HG03442 (cell line): ENCODE data around the gene LARP1B.
"Not testable (repeated sequence)": the region's sequence is repeated elsewhere in the genome, so short reads cannot be mapped to it uniquely, and the experiment has no call there.

ENCODE experiments used
- ATAC-seq: cut with Tn5 transposase; IDR thresholded peaks from one replicate; pipeline ENCODE4 v1.9.1; 2021; ENCODE audit warnings: mild to moderate bottlenecking, moderate library complexity; ENCODE audit not compliant: unreplicated experiment

Gene LARP1B

DNA sequence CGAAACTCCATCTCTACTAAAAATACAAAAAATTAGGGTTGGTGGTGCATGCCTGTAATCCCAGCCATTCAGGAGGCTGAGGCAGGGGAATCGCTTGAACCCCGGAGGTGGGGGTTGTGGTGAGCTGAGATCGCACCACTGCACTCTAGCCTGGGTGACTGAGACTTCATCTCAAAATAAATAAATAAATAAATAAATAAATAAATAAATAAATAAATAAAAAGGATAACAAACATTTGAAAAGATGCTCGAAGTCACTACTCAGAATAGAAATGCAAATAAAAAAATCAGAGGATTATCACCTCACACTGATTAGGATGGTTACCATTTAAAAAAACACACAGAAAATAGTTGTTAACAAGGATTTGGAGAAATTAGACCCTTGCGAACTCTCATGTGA, 73.8 kb downstream of the LARP1B start:
- ATAC-seq: no peak

DNA sequence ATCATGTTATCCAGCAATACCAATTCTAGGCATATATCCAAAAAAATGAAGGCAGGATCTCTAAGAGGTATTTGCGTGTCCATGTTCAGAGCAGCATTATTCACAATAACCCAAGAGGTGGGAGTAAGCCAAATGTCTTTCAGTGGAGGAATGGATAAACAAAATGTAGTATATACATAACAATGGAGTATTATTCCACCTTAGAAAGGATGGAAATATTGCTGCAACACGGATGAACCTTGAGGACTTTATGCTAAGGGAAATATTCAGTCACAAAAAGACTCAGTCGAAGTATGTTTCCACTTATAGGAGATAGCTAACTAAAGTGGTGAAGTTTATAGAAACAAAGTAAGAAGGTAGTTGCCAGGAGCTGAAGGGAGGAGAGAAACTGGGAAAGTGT, 74.3 kb downstream of the LARP1B start:
- ATAC-seq: no peak

DNA sequence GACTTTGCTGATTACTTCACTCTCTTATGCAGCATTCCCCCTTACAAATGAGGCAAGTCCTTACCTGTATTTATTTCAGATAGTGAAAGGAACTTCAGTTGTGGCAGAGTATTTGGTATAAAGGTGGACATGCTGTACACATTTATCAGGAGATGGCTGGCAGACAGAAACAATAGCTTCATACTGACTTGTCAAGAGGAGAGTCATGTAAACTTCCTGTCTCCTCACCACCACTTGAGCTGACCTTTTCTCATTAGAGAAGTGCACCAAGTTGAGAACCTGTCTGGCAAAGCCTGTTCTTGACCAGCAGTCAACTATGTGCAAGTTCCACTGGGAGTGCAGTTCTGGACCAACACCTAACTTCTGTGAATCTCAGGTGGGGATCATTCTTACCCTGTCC, 80.8 kb downstream of the LARP1B start:
- no peak for ATAC-seq

DNA sequence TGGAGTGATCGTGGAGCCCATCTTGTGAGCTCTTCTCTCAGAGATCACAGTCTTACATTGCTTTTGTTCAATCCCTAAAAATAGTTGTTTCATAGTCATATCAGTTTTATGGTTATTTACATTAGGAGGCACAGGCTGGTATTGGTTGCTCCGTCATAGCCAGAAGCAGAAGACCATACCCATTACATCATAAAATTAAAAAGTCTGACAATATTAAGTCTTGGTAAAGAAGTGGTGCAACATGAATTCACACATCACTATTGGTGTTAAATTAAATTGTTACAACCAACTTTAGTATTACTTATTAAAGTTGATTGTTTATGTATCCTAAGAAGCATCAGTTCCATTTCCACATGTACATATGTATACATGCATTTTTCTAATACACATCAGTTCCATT, 84.6 kb downstream of the LARP1B start:
- ATAC-seq: no peak

DNA sequence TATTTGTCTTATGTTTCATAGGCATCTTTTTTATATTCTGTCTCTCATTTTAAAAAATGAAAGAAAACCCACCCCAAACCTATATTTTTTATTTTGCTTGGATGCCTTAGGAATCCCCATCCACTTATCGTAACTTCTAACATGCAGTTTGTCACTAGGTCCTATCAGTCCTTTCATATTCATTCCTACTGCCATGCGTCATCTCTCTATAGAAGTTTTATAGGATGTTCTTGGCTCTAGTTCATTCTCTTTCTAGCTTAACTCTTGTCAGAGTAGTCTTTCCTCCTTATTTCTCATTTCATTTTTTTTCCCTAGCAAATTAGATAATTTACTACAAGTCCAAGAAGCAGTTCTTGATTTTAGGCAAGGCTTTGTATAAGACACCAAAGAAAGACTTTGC, 92.7 kb downstream of the LARP1B start:
- no peak for ATAC-seq

DNA sequence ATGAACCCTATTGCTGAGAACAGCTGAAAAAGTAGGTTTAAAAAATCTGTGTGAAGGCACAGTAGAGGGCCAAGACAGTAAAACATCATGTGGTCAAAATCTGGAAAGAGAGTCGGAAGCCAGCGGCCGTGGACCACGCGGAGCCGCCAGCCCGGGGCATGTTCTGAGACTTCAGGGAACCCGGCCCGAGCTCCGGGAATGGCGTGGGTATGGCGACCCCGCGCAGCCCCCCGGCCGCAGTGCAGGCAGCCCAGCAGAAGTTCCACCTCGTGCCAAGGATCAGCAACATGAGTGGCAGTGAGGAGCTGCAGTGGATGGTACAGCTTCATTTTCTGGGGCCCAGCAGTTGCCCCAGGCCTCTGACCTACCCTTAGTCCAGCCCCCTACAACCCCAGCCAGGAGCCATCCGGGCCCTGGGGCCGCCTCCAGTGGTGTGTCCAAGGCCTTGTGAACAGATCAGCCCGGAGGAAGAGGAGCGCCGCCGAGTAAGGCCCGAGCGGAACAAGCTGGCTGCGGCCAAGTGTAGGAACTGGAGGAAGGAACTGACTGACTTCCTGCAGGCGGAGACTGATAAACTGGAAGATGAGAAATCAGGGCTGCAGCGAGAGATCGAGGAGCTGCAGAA, 94.2 kb downstream of the LARP1B start:
- no peak for ATAC-seq

DNA sequence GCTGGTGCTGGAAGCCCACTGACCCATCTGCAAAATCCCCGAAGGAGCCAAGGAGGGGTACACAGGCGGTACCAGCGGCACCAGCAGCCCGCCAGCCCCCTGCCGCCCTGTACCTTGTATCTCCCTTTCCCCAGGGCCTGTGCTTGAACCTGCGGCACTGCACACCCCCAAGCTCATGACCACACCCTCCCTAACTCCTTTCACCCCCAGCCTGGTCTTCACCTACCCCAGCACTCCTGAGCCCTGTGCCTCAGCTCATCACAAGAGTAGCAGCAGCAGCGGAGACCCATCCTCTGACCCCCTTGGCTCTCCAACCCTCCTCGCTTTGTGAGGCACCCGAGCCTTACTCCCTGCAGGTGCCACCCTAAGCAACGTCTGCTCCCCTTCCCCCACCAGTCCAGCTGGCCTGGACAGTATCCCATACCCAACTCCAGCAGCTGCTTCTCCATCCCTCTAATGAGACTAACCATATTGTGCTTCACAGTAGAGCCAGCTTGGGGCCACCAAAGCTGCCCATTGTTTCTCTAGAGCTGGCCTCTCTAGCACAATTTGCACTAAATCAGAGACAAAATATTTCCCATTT, 94.9 kb downstream of the LARP1B start:
- no peak for ATAC-seq

DNA sequence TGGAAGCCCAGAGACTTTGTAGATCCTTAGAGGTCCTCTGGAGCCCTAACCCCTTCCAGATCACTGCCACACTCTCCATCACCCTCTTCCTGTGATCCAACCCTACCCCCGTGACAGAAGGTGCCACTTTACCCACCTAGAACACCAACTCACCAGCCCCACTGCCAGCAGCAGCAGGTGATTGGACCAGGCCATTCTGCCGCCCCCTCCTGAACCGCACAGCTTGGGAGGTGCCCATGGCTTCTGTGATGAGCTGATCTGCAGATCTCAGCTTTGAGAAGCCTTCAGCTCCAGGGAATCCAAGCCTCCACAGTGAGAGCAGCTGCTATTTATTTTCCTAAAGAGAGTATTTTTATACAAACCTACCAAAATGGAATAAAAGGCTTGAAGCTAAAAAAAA, 95.4 kb downstream of the LARP1B start:
- ATAC-seq: not testable (repeated sequence)

DNA sequence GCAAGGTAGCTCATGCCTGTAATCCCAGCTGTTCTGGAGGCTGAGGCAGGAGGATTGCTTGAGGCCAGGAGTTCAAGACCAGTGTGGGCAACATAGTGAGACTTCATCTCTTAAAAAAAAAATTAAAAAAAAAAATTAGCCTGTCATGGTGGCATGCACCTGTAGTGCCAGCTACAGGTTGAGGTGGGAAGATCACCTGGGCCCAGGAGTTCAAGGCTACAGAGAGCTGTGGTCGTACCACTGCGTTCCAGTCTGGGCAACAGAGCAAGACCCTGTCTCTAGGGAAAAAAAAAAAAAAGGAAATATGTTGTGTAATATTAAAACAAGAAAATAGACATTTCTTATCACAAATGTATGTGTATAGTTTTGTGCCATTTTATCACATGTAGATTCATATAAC, 97.8 kb downstream of the LARP1B start:
- no peak for ATAC-seq

DNA sequence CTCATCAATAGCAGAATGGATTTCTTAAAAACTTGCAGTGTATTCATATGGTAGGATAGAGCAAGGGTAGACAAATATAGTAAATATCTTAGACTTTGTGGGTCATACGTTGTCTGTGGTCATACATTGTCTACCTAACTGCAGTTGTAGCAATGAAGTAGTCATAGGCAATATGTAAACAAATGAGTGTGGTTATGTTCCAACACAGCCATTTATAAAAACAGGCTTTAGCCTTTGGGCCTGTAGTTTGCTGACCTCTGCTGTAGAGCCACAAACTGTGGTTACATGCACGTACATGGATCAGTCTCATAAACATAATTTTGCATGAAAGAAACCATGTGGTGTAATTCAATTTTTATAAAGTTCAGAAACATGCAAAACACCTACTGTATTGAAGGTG, 98.9 kb downstream of the LARP1B start:
- ATAC-seq: no peak

DNA sequence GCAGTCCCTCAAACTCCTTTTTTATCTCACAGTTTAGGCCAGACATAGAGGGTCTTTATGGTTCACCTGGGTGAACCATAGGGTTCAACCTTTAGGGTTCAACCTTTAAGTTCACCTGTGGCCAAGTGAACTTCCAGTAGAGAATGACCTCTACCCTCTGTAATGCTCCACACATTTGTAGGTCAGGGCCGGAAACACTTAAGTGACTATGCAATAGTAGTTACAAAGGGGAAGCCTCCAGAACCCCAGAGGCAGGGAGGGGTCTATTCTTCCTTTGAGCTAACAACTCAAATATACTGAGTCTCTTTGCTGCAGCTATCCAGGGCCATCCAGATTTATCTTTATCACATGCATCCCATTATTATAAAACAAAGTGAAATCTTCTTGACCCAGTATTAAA, 100.0 kb downstream of the LARP1B start:
- no peak for ATAC-seq

DNA sequence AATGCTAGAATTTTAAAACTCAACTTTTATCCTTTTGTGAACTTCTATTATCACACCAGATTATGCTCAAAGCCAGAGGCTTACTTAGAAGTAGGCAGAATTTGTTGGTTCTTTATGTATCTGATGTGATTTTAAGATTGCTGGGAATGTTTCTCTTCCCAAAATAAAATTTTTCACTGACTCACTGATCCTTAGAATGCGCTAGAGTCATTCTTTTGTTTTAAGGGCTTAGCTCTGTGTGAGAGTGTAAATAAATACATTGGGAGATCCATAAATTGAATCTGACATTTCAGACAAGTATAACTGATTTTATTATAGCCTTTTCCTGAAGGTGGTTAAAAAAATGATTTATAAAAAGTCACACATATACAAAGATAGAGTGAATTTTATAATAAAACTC, 101.3 kb downstream of the LARP1B start:
- no peak for ATAC-seq

DNA sequence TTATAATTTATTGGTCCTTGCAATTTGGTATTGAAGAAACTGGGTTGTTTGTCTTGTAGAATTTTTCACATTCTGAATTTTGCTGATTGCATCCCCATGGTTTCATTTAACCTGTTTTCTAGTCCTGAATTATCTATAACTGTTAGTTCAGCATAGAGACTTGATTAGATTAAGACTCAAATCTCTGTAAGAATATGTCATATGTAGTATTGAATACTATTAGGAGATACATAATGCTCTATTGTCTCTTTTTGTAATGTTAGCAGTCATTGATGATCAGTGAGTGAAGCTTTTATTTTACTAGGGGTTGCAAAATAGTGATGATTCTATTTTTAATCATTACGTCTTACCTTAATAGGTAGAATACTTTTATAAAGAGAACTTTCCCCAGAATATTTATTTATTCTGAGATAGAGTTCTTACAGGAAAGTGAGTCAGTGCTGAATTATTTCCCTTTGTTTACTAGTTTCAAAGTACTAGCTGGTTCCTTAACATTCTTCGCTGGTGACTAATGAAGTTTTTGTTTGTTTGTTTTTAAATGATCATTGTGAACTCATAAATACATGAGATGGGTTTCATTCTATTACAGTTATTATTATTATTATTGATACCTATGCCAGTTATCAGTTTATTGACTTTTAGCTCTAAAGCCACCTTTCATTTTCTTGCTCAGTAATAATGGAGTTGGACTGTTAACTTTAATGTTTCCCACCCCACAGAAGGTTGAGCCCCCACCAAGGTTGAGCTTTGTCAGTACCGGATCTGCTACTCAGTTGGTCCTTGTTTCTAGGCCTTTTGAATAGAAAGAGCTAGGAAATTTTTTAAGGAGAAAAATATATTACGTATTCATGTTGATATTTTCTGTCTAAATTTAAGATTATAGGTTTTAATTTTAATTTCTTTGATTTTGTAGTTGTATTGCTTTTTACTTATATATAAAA, 102.3 kb downstream of the LARP1B start:
- ATAC-seq: no peak

DNA sequence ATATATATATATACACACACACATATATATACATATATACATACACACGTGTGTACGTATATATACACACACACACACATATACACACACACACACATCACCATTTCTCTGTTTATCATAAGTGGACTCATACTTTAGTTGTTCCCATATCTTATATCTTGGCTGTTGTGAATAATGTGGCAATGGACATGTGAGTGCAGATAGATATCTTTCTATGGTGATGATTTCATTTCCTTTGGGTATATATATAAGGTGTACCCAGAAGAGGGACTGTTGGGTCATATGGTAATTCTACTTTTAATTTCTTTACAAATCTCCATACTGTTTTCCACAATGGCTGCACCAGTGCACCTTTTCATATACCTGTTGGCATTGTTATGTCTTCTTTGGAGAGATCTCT, 105.9 kb downstream of the LARP1B start:
- ATAC-seq: no peak

DNA sequence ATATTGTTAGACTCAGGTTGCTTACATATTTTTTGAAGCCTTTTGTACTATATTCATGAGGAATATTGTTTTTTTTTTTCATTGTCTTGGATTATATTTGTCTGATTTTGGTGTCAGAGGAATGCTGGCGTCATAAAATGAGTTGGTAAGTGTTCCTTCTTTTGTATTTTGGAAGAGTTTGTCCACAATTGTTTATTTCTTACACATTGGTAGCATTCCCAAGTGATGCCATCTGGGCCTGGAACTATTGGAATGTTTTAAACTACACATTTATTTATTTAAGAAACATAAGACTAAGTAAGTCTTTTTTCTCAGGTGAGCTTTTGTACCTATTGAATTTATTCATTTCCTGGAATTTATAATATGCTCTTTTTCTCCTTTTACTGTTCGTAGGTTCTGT, 107.6 kb downstream of the LARP1B start:
- ATAC-seq: no peak

DNA sequence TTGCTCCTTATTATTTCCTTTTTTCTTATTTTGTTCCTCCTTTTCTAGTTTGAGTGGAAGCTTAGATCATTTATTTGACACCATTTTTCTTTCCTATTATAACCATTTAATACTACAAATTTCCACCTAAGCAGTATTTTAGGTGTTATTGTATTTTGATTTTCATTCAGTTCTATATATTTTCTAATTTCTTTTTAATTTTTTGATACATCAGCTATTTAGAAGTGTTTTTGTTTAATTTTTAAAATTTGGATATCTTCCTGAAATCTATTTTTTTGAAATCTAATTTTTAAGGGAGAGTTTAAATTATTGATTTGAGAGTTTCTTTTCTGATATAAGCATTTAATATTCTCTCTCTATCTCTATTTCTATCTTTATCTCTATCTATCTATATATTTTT, 108.1 kb downstream of the LARP1B start:
- no peak for ATAC-seq

DNA sequence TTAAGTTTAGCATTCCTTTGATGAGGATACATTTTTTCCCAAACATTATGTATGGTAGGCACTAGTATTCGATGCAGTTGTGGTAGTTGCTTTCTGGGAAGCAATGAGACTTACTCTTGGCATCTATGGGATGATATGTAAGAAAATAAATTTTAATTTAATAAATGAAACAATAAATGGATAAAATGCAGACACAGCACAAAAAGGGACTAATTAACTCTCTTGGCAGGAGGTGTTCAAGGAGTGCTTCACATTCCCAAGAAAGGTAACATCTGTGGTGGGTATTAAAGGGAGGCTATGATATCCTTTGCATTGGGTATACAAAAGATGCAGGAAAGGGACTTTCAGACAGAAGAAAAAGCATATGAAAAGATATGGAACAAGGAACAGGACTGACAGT, 115.5 kb downstream of the LARP1B start:
- ATAC-seq: no peak

DNA sequence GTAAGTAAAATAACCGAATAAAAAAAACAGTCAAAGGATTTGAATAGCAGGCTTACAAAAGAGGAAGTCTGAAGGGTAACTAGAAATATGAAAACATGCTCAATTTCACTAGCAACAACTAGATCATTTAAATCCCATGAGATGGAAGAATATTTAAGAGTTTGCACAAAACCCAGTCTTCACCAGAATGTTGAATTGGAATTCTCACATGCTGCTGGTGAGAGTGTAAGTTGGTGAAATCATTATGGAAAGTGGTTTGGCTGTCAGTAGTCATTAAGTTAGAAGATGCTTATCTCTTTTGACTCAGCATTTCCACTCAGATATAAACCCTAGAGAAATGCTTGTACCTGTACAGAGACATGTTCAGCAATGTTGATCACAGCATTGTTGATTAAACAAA, 116.4 kb downstream of the LARP1B start:
- ATAC-seq: peak; percentile 62

DNA sequence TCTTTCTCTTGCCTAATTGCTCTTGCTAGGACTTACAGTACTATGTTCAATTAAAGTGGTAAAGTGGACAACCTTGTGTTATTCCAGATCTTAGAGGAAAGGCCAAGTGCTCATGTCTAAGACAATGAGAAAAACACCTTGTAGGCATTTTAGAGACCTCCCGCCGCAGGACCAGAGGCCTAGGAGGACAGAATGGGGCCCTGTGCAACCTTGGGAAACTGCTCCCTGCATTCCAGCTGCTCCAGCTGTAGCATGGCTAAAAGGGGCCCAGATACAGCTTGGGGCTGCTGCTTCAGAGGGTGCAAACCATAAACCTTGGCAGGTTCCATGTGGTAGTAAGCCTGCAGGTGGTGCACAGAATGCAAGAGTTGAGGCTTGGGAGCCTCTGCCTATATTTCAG, 125.5 kb downstream of the LARP1B start:
- no peak for ATAC-seq

DNA sequence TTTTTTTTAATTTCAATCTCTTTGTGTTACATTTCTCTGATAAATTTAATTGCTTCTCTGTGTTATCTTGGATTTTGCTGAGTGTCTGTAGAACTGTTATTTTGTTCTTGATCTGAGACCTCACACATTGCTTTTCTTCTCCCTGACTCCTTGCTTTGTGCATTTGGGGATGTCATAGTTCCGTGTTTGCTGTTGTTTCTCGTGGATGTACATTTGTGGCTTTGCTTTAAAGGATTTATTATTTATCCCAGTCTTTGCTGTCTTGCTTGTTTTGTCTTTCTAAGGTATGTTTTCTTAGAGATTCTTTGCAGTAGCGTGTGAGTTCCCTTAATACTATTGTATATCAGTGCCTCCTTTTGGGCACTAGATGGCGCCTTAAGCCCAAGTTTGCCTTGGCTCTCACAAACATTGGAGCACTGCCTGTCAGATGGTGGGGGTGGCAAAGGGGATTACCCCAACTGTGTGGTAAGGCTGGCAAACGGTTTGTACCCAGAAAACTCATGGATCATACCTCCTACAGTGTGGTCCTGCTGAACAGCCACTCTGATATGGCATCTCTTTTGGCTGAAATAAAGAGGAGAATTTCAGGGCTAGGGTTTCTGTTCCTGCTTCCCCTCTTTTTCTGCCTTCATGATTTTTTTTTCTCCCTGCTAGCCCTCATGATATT, 130.1 kb downstream of the LARP1B start:
- peak; percentile 99 for ATAC-seq
